Activated CD8-positive, alpha-beta T cell treated with anti-CD3 and anti-CD28 coated beads, Interleukin-2, amount 10 ng/mL, durations not matched to agents 7 days and 5 days (primary cell): ENCODE results near the gene TOMM6. TPM values are rescaled to one million over a fixed set of nuclear protein-coding genes. Genes with fewer than 3 reads are reported as not detected.
A peak's percentile ranks its signal among the peaks of the same experiment; 100 is the strongest.
"Not testable (repeated sequence)": the region's sequence is repeated elsewhere in the genome, so short reads cannot be mapped to it uniquely, and the experiment has no call there.

Experiments
- ATAC-seq: fragments of 150-1000 bp; cut with Tn5 transposase; one replicate; pipeline ENCODE4 v1.10.0; 2021; ENCODE audit warnings: moderate library complexity
- CTCF ChIA-PET: fragments of 350-600 bp; sonication (Branson Sonifier 250); formaldehyde crosslinking; loops from one replicate; lab custom pipeline; 2021; ENCODE audit warnings: antibody characterized with exemption; lab: Charles Lee
- POLR2A ChIA-PET: fragments of 350-600 bp; sonication (Branson Sonifier 250); formaldehyde crosslinking; loops from one replicate; lab custom pipeline; 2021; ENCODE audit warnings: antibody characterized with exemption; lab: Charles Lee
- DNase-seq: peaks from one replicate; pipeline ENCODE4 v3.0.0-alpha.2; 2020
- H3K27ac Mint-ChIP-seq: one replicate; pipeline ENCODE4 v1.8.0; 2021; ENCODE audit warnings: mild to moderate bottlenecking, mixed read lengths
- H3K27me3 Mint-ChIP-seq: one replicate; pipeline ENCODE4 v1.8.0; 2021; ENCODE audit warnings: low read depth, mixed read lengths
- H3K36me3 Mint-ChIP-seq: one replicate; pipeline ENCODE4 v1.8.0; 2021; ENCODE audit warnings: low read depth, mixed read lengths
- H3K4me1 Mint-ChIP-seq: one replicate; pipeline ENCODE4 v1.8.0; 2021; ENCODE audit warnings: low read depth, mixed read lengths
- H3K4me3 Mint-ChIP-seq: one replicate; pipeline ENCODE4 v1.8.0; 2021; ENCODE audit warnings: mild to moderate bottlenecking, mixed read lengths
- H3K9me3 Mint-ChIP-seq: one replicate; pipeline ENCODE4 v1.8.0; 2022; ENCODE audit warnings: mixed read lengths; ENCODE audit not compliant: insufficient read depth
- total RNA-seq, 2 experiments: library from RNA; stranded (reverse); gene quantifications; one replicate each; pipeline ENCODE4 v1.2.3, GENCODE V29; 2021

Gene TOMM6
- total RNA-seq, 2 experiments from 2014 or later = 215 to 218 TPM

GRCh38 chr6:41789390-41789724 lies 1.9 kb downstream of the TOMM6 start:
- CTCF ChIA-PET = interaction anchor here (14.3 kb wide), 1 partner anchor 257 kb away, joined by 286 read pairs; the partner anchor contains the start of gene TAF8
- ATAC-seq = no peak
- Mint-ChIP-seq H3K9me3 (no peaks in the 10 kb centered on the region), H3K4me1 (peaks cover 22% of the 10 kb centered on the region), H3K4me3 (peak overlapping the region; percentile 93), H3K36me3 (peaks cover 34% of the 10 kb centered on the region), H3K27me3 (no peaks in the 10 kb centered on the region), H3K27ac (no peak overlapping the region)
- POLR2A ChIA-PET = no interaction called here
- no peak for DNase-seq

- H3K4me3 Mint-ChIP-seq = no peak overlapping the region
- peaks cover 35% of the 10 kb centered on the region for H3K36me3 Mint-ChIP-seq
- ATAC-seq (no peak), DNase-seq (no peak)
- H3K27me3 Mint-ChIP-seq = no peaks in the 10 kb centered on the region
- POLR2A ChIA-PET = no interaction called here
- H3K4me1 Mint-ChIP-seq = peaks cover 22% of the 10 kb centered on the region
- H3K9me3 Mint-ChIP-seq = no peaks in the 10 kb centered on the region
- CTCF ChIA-PET = interaction anchor here (0.7 to 14.3 kb wide), 2 partner anchors 199 to 257 kb away, joined by 3 to 286 read pairs; partner anchors contain the start of gene TAF8
- no peak overlapping the region for H3K27ac Mint-ChIP-seq
These were observed 2.6 kb downstream of the TOMM6 start for GRCh38 chr6:41790045-41790444.

- Mint-ChIP-seq H3K27ac (no peak overlapping the region), H3K4me3 (no peak overlapping the region), H3K9me3 (no peaks in the 10 kb centered on the region), H3K27me3 (no peaks in the 10 kb centered on the region), H3K36me3 (peaks cover 37% of the 10 kb centered on the region), H3K4me1 (peaks cover 17% of the 10 kb centered on the region)
- POLR2A ChIA-PET = no interaction called here
- DNase-seq = no peak
- ATAC-seq = no peak
- CTCF ChIA-PET = interaction anchor here (1.1 to 14.3 kb wide), 3 partner anchors 57 to 313 kb away, joined by 3 to 286 read pairs (median 3); partner anchors contain the start of gene TAF8
These were observed 3.8 kb downstream of the TOMM6 start for GRCh38 chr6:41791305-41791704.

- no peak for ATAC-seq
- H3K36me3 Mint-ChIP-seq = peaks cover 37% of the 10 kb centered on the region
- H3K27ac Mint-ChIP-seq = peak overlapping the region; percentile 57
- no peak for DNase-seq
- peaks cover 19% of the 10 kb centered on the region for H3K4me1 Mint-ChIP-seq
- H3K4me3 Mint-ChIP-seq = no peak overlapping the region
- CTCF ChIA-PET = interaction anchor here (1.3 to 14.3 kb wide), 2 partner anchors 58 to 255 kb away, joined by 3 to 286 read pairs; partner anchors contain the start of gene TAF8
- no peaks in the 10 kb centered on the region for H3K9me3 Mint-ChIP-seq
- POLR2A ChIA-PET = no interaction called here
- no peaks in the 10 kb centered on the region for H3K27me3 Mint-ChIP-seq
These were observed 4.5 kb downstream of the TOMM6 start for GRCh38 chr6:41791984-41792383.

- no peak overlapping the region for H3K27ac Mint-ChIP-seq
- H3K4me1 Mint-ChIP-seq = peaks cover 2% of the 10 kb centered on the region
- H3K36me3 Mint-ChIP-seq = peaks cover 16% of the 10 kb centered on the region
- no peak overlapping the region for H3K4me3 Mint-ChIP-seq
- ChIA-PET CTCF (interaction anchor here (1.9 to 2.2 kb wide), 2 partner anchors 9 to 248 kb away, joined by 5 to 12 read pairs; partner anchors contain the start of gene TOMM6), POLR2A (no interaction called here)
- no peaks in the 10 kb centered on the region for H3K27me3 Mint-ChIP-seq
- ATAC-seq (no peak), DNase-seq (no peak)
- no peaks in the 10 kb centered on the region for H3K9me3 Mint-ChIP-seq
These were observed 9.0 kb downstream of the TOMM6 start for GRCh38 chr6:41796474-41796873.

- no peak for ATAC-seq
- no peak overlapping the region for H3K27ac Mint-ChIP-seq
- POLR2A ChIA-PET = no interaction called here
These were observed 11.5 kb downstream of the TOMM6 start for GRCh38 chr6:41798901-41799558.

GRCh38 chr6:41799559-41799911 lies 12.0 kb downstream of the TOMM6 start:
- DNase-seq (no peak), ATAC-seq (no peak)
- ChIA-PET CTCF (interaction anchor here (1.1 to 3.3 kb wide), 4 partner anchors 12 to 245 kb away, joined by 3 to 39 read pairs (median 10); partner anchors contain the start of genes BYSL, MED20 and TOMM6), POLR2A (no interaction called here)
- peaks cover 2% of the 10 kb centered on the region for H3K4me1 Mint-ChIP-seq
- no peaks in the 10 kb centered on the region for H3K9me3 Mint-ChIP-seq
- H3K4me3 Mint-ChIP-seq = no peak overlapping the region
- no peaks in the 10 kb centered on the region for H3K27me3 Mint-ChIP-seq
- no peak overlapping the region for H3K27ac Mint-ChIP-seq
- H3K36me3 Mint-ChIP-seq = peaks cover 5% of the 10 kb centered on the region

More at GRCh38 chr6:41798901-41799558, 11.5 kb downstream of the TOMM6 start:
- Mint-ChIP-seq H3K4me3 (no peak overlapping the region), H3K27me3 (no peaks in the 10 kb centered on the region), H3K36me3 (peaks cover 5% of the 10 kb centered on the region), H3K9me3 (no peaks in the 10 kb centered on the region), H3K4me1 (peaks cover 2% of the 10 kb centered on the region)
- CTCF ChIA-PET = interaction anchor here (3.3 kb wide), 1 partner anchor 246 kb away, joined by 39 read pairs; no protein-coding TSS in a partner anchor
- no peak for DNase-seq

GRCh38 chr6:41801380-41801779 lies 13.9 kb downstream of the TOMM6 start:
- Mint-ChIP-seq H3K4me3 (no peak overlapping the region), H3K27me3 (no peaks in the 10 kb centered on the region), H3K27ac (no peak overlapping the region), H3K9me3 (no peaks in the 10 kb centered on the region), H3K4me1 (peaks cover 2% of the 10 kb centered on the region), H3K36me3 (peaks cover 3% of the 10 kb centered on the region)
- DNase-seq (no peak), ATAC-seq (no peak)
- POLR2A ChIA-PET = interaction anchor here (0.6 to 0.7 kb wide), 3 partner anchors 43 to 1968 kb away, joined by 3 to 5 read pairs (median 4); no protein-coding TSS in a partner anchor
- CTCF ChIA-PET = interaction anchor here (0.8 to 3.3 kb wide), 12 partner anchors 8 to 365 kb away, joined by 3 to 39 read pairs (median 4); partner anchors contain the start of genes BYSL, MED20 and TOMM6

GRCh38 chr6:41805830-41806774 lies 18.6 kb downstream of the TOMM6 start:
- no peaks in the 10 kb centered on the region for H3K36me3 Mint-ChIP-seq
- DNase-seq (no peak), ATAC-seq (no peak)
- no peak overlapping the region for H3K27ac Mint-ChIP-seq
- H3K4me1 Mint-ChIP-seq = no peaks in the 10 kb centered on the region
- H3K27me3 Mint-ChIP-seq = no peaks in the 10 kb centered on the region
- ChIA-PET CTCF (interaction anchor here (1.4 kb wide), 1 partner anchor 19 kb away, joined by 5 read pairs; the partner anchor contains the start of gene TOMM6), POLR2A (interaction anchor here (0.6 kb wide), 1 partner anchor 12 kb away, joined by 3 read pairs; no protein-coding TSS in a partner anchor)
- H3K9me3 Mint-ChIP-seq = no peaks in the 10 kb centered on the region
- no peak overlapping the region for H3K4me3 Mint-ChIP-seq

- Mint-ChIP-seq H3K4me3 (no peak overlapping the region), H3K9me3 (no peaks in the 10 kb centered on the region), H3K36me3 (no peaks in the 10 kb centered on the region), H3K27me3 (peaks cover 3% of the 10 kb centered on the region), H3K4me1 (no peaks in the 10 kb centered on the region), H3K27ac (no peak overlapping the region)
- ChIA-PET CTCF (no interaction called here), POLR2A (no interaction called here)
- DNase-seq (no peak), ATAC-seq (no peak)
These were observed 23.6 kb downstream of the TOMM6 start for GRCh38 chr6:41811095-41811494.

GRCh38 chr6:41811946-41812345 lies 24.5 kb downstream of the TOMM6 start:
- H3K4me3 Mint-ChIP-seq, POLR2A ChIA-PET, CTCF ChIA-PET, H3K9me3 Mint-ChIP-seq, H3K27me3 Mint-ChIP-seq, H3K27ac Mint-ChIP-seq, DNase-seq, H3K36me3 Mint-ChIP-seq, H3K4me1 Mint-ChIP-seq, ATAC-seq: not testable (repeated sequence)
